ENCODE results near the gene CDH12.

- TF ChIP-seq POLR2A (IDR thresholded peaks at IDR 0.05; ENCODE audit: low read depth) (no peak), CTCF (IDR thresholded peaks at IDR 0.05) (no peak), EP300 (IDR thresholded peaks at IDR 0.05) (no peak)
Measured at GRCh38 chr5:21765406-21765805, 1087.7 kb downstream of the CDH12 start.
